Prostate gland (tissue), 2 donors: ENCODE measurements around the gene SPTSSB. TPM values are rescaled to one million over a fixed set of nuclear protein-coding genes. Genes with fewer than 3 reads are reported as not detected.

Experiments
- DNase-seq: peaks from one replicate; pipeline ENCODE4 v3.0.0-alpha.2; 2019; ENCODE audit warnings: low spot score
- H3K27ac ChIP-seq, 2 donors: fragments of 200-600 bp; sonication (generic); 2 replicates each; pipeline ENCODE4 v1.5.1; 2017 to 2019
- H3K27me3 ChIP-seq: fragments of 200-600 bp; sonication (generic); replicated peaks from 2 replicates; pipeline ENCODE4 v1.5.1; 2019; ENCODE audit not compliant: insufficient read depth
- H3K36me3 ChIP-seq, 2 donors: fragments of 200-600 bp; sonication (generic); 1 replicate in 1 of 2; 2 replicates in 1 of 2; pipeline versions ENCODE4 v1.5.1 to v1.8.1; 2017 to 2019
- H3K4me1 ChIP-seq: fragments of 200-600 bp; sonication (generic); replicated peaks from 2 replicates; pipeline ENCODE4 v1.5.1; 2019
- H3K4me3 ChIP-seq, 2 donors: fragments of 200-600 bp; sonication (generic); 2 replicates each; pipeline ENCODE4 v1.5.1; 2017 to 2019
- H3K9me3 ChIP-seq: fragments of 200-600 bp; sonication (generic); 2 replicates; pipeline ENCODE4 v1.5.1; 2017
- POLR2A ChIP-seq: fragments of 450-650 bp; IDR thresholded peaks from one replicate; pipeline ENCODE4 v1.6.1; 2016; ENCODE audit warnings: antibody characterized with exemption, mild to moderate bottlenecking
- POLR2AphosphoS5 ChIP-seq: sonication (generic); formaldehyde crosslinking; IDR thresholded peaks from one replicate; pipeline ENCODE4 v1.6.1; 2017; ENCODE audit warnings: antibody characterized with exemption
- WGBS: methylation state at CpG from one replicate; pipeline ENCODE4 v1.1.5; 2018; 5-methylcytosine and 5-hydroxymethylcytosine counted together
- intact Hi-C: fragments of 100-400 bp; cut with DNase I; formaldehyde crosslinking; loops from one replicate; pipeline ENCODE4 v1.14.2; 2022
- total RNA-seq, 2 donors: library from RNA; depleted of rRNA; stranded (reverse); fragments of >200 nt; gene quantifications; one replicate each; pipeline ENCODE4 v1.1.0, GENCODE V29; 2016
- TF ChIP-seq, protein P1 (sequence below), 4 experiments: fragments of 200-600 bp in 2 of 4; fragments of 450-650 bp in 2 of 4; sonication (generic) in 2 of 4; IDR thresholded peaks; 1 replicate in 3 of 4; 2 replicates in 1 of 4; pipeline ENCODE4 v1.5.1; 2016 to 2019; ENCODE audit warnings: antibody characterized with exemption in 4 of 4, mild to moderate bottlenecking in 2 of 4, moderate library complexity in 2 of 4

The SPTSSB gene
- total RNA-seq, 2 donors from 2014 or later, result 6.2 to 94.5 TPM

DNA sequence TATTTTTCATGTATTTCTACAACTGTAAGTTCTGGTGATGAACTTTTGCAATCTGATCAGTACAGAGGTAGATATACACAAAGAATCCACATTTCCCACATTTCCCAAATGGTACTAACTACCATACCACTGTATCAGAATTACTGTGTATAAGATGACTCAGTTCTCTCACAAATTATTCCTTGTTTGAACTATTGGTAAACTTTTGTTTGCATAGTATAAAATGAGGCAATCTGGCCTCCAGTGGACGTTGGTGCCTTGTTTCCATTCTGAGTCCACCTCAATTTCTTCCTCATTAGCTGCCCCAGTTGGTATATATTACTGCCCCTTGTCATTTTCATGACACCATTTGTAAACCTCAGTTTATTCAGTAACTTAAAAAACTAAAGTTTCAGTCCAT, 38.5 kb downstream of the SPTSSB start:
- no peaks in the 10 kb centered on the region for H3K9me3 ChIP-seq
- TF ChIP-seq POLR2AphosphoS5 (no peak), POLR2A (no peak)
- TF ChIP-seq, protein P1, sequence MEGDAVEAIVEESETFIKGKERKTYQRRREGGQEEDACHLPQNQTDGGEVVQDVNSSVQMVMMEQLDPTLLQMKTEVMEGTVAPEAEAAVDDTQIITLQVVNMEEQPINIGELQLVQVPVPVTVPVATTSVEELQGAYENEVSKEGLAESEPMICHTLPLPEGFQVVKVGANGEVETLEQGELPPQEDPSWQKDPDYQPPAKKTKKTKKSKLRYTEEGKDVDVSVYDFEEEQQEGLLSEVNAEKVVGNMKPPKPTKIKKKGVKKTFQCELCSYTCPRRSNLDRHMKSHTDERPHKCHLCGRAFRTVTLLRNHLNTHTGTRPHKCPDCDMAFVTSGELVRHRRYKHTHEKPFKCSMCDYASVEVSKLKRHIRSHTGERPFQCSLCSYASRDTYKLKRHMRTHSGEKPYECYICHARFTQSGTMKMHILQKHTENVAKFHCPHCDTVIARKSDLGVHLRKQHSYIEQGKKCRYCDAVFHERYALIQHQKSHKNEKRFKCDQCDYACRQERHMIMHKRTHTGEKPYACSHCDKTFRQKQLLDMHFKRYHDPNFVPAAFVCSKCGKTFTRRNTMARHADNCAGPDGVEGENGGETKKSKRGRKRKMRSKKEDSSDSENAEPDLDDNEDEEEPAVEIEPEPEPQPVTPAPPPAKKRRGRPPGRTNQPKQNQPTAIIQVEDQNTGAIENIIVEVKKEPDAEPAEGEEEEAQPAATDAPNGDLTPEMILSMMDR (IDR thresholded peaks at IDR 0.05), result no peak
- no peak overlapping the region for H3K4me3 ChIP-seq
- no peaks in the 10 kb centered on the region for H3K36me3 ChIP-seq
- intact Hi-C loops, result no loop called here
- no peak overlapping the region for H3K27ac ChIP-seq
- 38% methylated on average over 1 of the region's 1 CpG for WGBS
- DNase-seq, result no peak
- H3K4me1 ChIP-seq, result no peaks in the 10 kb centered on the region
- H3K27me3 ChIP-seq, result no peaks in the 10 kb centered on the region

DNA sequence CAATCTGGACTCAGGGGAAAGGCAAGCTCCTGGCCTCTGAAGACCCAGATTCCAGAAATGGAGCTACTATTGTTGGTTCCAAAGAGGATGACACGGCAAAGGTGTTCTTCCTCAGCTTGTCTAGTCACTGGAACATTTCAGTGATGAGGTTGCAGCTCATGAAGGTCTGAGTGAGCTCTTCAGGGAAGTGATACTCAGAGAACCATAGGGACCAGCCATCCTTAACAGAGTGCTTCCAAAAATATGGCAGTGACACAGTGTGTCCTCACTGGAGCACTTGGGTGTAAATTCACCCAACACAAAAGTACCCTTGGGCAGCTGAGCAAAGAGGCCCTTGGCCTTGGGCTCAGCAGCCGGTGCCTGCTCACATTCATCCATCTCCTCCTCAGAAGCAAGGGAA, 46.3 kb downstream of the SPTSSB start:
- no peak overlapping the region for H3K27ac ChIP-seq
- intact Hi-C loops, result no loop called here
- 100% methylated on average over 2 of the region's 2 CpGs for WGBS
- no peak overlapping the region for H3K4me3 ChIP-seq
- DNase-seq, result no peak
- TF ChIP-seq POLR2A, result no peak
- TF ChIP-seq POLR2AphosphoS5, result no peak
- TF ChIP-seq, protein P1 (IDR thresholded peaks at IDR 0.05), result no peak
- H3K27me3 ChIP-seq, result no peaks in the 10 kb centered on the region
- no peaks in the 10 kb centered on the region for H3K9me3 ChIP-seq
- no peaks in the 10 kb centered on the region for H3K4me1 ChIP-seq
- no peaks in the 10 kb centered on the region for H3K36me3 ChIP-seq

DNA sequence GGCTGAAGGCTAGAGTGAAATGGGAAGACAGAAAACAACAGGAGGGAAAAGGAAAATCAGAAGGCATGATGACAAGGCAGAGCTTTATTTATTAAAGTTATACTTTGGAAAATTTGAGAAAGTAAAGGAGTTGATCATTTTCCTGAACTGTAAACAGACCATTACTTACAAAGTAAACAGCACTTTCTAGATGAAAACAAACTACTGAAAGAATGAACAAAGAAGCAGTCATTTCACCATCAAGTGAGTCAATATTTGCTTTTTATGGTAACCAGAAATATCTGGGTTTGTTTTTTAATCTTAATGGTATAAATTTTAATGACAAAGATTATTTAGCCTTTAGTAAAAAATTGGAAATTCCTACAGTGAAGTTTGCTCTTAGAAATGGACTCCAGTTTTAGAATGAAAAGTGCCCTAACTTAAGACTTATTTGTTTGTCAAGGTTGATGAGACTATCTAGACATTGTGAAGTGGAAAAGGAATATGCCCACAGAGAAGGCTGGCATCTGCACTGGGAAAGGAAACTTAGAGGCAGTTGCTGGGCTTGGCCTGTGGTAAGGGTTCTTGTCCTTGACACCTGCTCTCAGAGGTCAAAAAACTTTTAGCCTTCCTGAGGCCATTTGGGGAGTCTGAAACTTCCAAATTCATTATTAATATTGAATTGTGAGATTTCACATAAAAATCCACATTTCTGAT, 47.2 kb downstream of the SPTSSB start:
- H3K4me3 ChIP-seq, result no peak overlapping the region
- no peaks in the 10 kb centered on the region for H3K9me3 ChIP-seq
- intact Hi-C loops, result no loop called here
- H3K36me3 ChIP-seq, result no peaks in the 10 kb centered on the region
- no peak overlapping the region for H3K27ac ChIP-seq
- no peaks in the 10 kb centered on the region for H3K27me3 ChIP-seq
- no peaks in the 10 kb centered on the region for H3K4me1 ChIP-seq
- TF ChIP-seq, protein P1 (IDR thresholded peaks at IDR 0.05), result no peak
- no peak for TF ChIP-seq POLR2AphosphoS5
- TF ChIP-seq POLR2A, result no peak
- DNase-seq, result no peak

DNA sequence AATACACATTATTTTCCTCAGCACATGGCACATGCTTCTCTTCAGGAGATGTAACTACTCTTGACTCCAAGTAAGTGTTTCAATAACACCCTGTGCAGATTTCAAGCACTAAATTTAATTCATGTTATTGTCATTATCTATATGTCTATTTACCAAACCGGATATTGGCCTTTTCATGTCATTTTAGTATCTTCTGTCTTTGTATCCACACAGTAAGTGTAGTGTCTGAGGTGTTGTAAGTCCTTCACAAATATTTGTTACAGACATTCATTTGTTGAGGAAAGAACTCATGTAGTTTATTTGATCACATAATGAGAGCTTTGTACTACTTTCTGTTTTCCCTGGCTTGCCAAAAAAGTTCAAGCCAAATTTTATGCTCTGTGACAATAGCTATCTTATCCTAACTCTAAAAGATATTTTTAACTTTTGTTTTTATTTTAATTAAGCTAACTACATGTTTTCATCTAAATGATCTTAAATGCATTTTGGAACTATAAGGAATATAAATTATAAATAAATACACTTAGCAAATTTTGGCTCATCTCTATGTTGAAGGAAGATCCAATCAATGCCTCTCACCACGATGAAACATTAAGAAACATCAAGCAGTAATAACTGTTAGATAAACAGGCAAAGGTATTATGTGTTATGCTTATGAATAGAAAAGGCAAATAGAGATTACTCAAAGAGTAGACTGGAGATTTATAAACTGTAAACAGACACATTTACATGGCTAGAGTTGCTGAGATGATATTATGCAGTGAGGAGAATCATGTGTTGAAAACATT, 48.3 kb downstream of the SPTSSB start:
- intact Hi-C loops, result no loop called here
- no peak for DNase-seq
- Histone ChIP-seq H3K36me3 (no peaks in the 10 kb centered on the region), H3K27ac (no peak overlapping the region), H3K4me3 (no peak overlapping the region), H3K27me3 (no peaks in the 10 kb centered on the region), H3K9me3 (no peaks in the 10 kb centered on the region), H3K4me1 (no peaks in the 10 kb centered on the region)
- no peak for TF ChIP-seq POLR2A
- 50% methylated on average over 2 of the region's 2 CpGs for WGBS

DNA sequence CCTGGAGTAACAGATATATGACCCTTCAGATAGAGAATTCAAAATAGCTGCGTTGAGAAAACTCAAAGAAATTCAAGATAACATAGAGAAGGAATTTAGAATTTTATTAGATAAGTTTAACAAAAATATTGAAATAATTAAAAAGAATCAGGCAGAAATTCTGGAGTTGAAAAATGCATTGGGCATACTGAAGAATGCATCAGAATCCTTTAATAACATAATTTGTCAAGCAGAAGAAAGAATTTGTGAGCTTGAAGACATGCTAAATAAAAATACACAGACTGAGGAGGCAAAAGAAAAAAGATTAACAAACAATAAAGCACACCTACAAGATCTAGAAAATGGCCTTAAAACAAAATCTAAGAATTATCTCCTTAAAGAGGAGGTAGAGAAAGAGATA, 50.5 kb downstream of the SPTSSB start:
- TF ChIP-seq POLR2A, result no peak
- TF ChIP-seq, protein P1 (IDR thresholded peaks at IDR 0.05), result no peak
- no peak for TF ChIP-seq POLR2AphosphoS5
- H3K4me3 ChIP-seq, result no peak overlapping the region

More for the DNA sequence above, 50.5 kb downstream of the SPTSSB start:
- Histone ChIP-seq H3K27ac (no peak overlapping the region), H3K27me3 (no peaks in the 10 kb centered on the region), H3K36me3 (no peaks in the 10 kb centered on the region), H3K4me1 (no peaks in the 10 kb centered on the region), H3K9me3 (no peaks in the 10 kb centered on the region)
- no peak for DNase-seq
- 98% methylated on average over 1 of the region's 1 CpG for WGBS
- intact Hi-C loops, result no loop called here
